Lower lobe of right lung (tissue), 2 donors: ENCODE measurements around the gene UNC50. TPM values are rescaled to one million over a fixed set of nuclear protein-coding genes. Genes with fewer than 3 reads are reported as not detected.

ENCODE experiments used
- ATAC-seq, 2 donors: fragments of 200-7000 bp; cut with Tn5 transposase; one replicate each; pipeline ENCODE4 v1.9.1; 2020 to 2022; ENCODE audit warnings: mild to moderate bottlenecking in 2 of 2, moderate library complexity in 2 of 2
- DNase-seq: peaks from one replicate; pipeline ENCODE4 v3.0.0-alpha.2; 2020
- H3K27ac ChIP-seq: fragments of 200-600 bp; one replicate; pipeline ENCODE4 v1.8.0; 2022
- H3K27me3 ChIP-seq: fragments of 200-600 bp; one replicate; pipeline ENCODE4 v1.8.0; 2022; ENCODE audit warnings: low read depth
- H3K36me3 ChIP-seq: fragments of 200-600 bp; one replicate; pipeline ENCODE4 v1.8.0; 2022; ENCODE audit warnings: mild to moderate bottlenecking
- H3K4me1 ChIP-seq: fragments of 200-600 bp; one replicate; pipeline ENCODE4 v1.8.0; 2022
- H3K4me3 ChIP-seq: fragments of 200-600 bp; one replicate; pipeline ENCODE4 v1.8.0; 2022; ENCODE audit warnings: mild to moderate bottlenecking
- H3K9me3 ChIP-seq: fragments of 200-600 bp; one replicate; pipeline ENCODE4 v1.8.0; 2022
- intact Hi-C: fragments of 100-400 bp; cut with DNase I; formaldehyde crosslinking; loops from one replicate; pipeline ENCODE4 v1.11.0; 2022
- total RNA-seq: library from RNA; stranded (reverse); fragmentation: NEBNext Ultra II Directional; extraction: Animal tissue kit (Norgen Biotek cat#: 25700); gene quantifications from one replicate; pipeline ENCODE4 v1.2.1, GENCODE V29; 2021
- TF ChIP-seq, protein P1 (sequence below): fragments of 200-600 bp; IDR thresholded peaks from one replicate; pipeline ENCODE4 v1.8.0; 2022; ENCODE audit warnings: antibody characterized with exemption, mild to moderate bottlenecking
- donor health status: DM: no; HTN: yes; CAD: no; lungs with severe emphysema.

Gene UNC50
- total RNA-seq, 1 donor from 2014 or later, result 53.7 TPM

- peaks cover 8% of the 10 kb centered on the region for H3K4me1 ChIP-seq
- H3K9me3 ChIP-seq, result no peaks in the 10 kb centered on the region
- H3K36me3 ChIP-seq, result peaks cover 8% of the 10 kb centered on the region
- intact Hi-C loops, result no loop called here
- ATAC-seq (peak; percentile 53 to 65), DNase-seq (no peak)
- no peaks in the 10 kb centered on the region for H3K27me3 ChIP-seq
- no peak overlapping the region for H3K4me3 ChIP-seq
- H3K27ac ChIP-seq, result peak overlapping the region; percentile 51
- TF ChIP-seq, protein P1, sequence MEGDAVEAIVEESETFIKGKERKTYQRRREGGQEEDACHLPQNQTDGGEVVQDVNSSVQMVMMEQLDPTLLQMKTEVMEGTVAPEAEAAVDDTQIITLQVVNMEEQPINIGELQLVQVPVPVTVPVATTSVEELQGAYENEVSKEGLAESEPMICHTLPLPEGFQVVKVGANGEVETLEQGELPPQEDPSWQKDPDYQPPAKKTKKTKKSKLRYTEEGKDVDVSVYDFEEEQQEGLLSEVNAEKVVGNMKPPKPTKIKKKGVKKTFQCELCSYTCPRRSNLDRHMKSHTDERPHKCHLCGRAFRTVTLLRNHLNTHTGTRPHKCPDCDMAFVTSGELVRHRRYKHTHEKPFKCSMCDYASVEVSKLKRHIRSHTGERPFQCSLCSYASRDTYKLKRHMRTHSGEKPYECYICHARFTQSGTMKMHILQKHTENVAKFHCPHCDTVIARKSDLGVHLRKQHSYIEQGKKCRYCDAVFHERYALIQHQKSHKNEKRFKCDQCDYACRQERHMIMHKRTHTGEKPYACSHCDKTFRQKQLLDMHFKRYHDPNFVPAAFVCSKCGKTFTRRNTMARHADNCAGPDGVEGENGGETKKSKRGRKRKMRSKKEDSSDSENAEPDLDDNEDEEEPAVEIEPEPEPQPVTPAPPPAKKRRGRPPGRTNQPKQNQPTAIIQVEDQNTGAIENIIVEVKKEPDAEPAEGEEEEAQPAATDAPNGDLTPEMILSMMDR, result no peak
These were observed 55.2 kb downstream of the UNC50 start for GRCh38 chr2:98663511-98664090.

DNA sequence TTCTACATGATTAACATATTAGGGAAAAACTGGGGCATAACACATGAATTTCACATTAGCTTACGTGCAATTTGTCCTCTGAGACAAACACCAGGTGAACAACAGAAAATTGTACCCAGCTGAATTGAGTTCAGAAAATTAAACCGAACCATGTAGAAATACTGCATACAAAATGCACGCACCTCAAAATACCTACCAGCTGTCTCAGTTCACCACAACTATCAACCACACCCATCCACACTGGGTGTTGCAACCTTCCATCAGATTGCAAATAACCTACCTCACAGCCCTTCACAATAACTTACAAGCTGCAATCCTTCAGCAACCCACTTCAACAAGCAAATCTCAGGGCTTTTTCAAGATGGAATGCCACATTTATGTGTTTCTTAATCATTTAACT, 55.9 kb downstream of the UNC50 start:
- no peaks in the 10 kb centered on the region for H3K27me3 ChIP-seq
- TF ChIP-seq, protein P1, result no peak
- peak overlapping the region; percentile 51 for H3K27ac ChIP-seq
- ATAC-seq (peak; percentile 83 to 87), DNase-seq (no peak)
- no peak overlapping the region for H3K4me3 ChIP-seq
- intact Hi-C loops, result no loop called here
- peaks cover 8% of the 10 kb centered on the region for H3K36me3 ChIP-seq
- peaks cover 8% of the 10 kb centered on the region for H3K4me1 ChIP-seq
- no peaks in the 10 kb centered on the region for H3K9me3 ChIP-seq

GRCh38 chr2:98665677-98666076, 57.3 kb downstream of the UNC50 start:
- H3K36me3 ChIP-seq, result peaks cover 8% of the 10 kb centered on the region
- peaks cover 8% of the 10 kb centered on the region for H3K4me1 ChIP-seq
- no peaks in the 10 kb centered on the region for H3K9me3 ChIP-seq
- intact Hi-C loops, result no loop called here
- no peak overlapping the region for H3K4me3 ChIP-seq
- ATAC-seq (peak; percentile 52 to 60), DNase-seq (no peak)
- H3K27me3 ChIP-seq, result no peaks in the 10 kb centered on the region
- TF ChIP-seq, protein P1, result no peak
- H3K27ac ChIP-seq, result no peak overlapping the region

Other genes with a start within 250 kb of the UNC50 start
- 35.6 TPM for gene INPP4A, start 163.7 kb upstream of the UNC50 start, total RNA-seq
- 31.2 TPM for gene COA5, start 77 bp upstream of the UNC50 start, total RNA-seq
- gene MGAT4A, start 122.5 kb downstream of the UNC50 start, total RNA-seq, result 82.0 TPM